ENCODE results near the gene SCIMP.
"Not testable (repeated sequence)": the region's sequence is repeated elsewhere in the genome, so short reads cannot be mapped to it uniquely, and the experiment has no call there.

DNA sequence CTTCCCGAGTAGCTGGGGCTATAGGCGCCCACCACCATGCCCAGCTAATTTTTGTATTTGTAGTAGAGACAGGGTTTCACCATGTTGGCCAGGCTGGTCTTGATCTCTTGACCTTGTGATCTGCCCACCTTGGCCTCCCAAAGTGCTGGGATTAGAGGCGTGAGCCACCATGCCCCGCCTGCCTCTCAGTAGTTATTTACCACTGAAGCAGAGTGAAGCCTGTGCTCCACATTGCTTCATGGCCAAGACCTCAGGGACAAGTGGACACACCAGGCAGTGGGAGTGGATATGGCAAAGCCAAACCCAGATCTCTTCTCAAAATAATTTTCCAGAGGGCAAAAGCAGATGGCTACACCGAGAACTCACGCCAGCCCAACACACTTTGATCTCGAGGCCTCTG lies 1.2 kb downstream of the SCIMP start:
- TF ChIP-seq, protein P1, sequence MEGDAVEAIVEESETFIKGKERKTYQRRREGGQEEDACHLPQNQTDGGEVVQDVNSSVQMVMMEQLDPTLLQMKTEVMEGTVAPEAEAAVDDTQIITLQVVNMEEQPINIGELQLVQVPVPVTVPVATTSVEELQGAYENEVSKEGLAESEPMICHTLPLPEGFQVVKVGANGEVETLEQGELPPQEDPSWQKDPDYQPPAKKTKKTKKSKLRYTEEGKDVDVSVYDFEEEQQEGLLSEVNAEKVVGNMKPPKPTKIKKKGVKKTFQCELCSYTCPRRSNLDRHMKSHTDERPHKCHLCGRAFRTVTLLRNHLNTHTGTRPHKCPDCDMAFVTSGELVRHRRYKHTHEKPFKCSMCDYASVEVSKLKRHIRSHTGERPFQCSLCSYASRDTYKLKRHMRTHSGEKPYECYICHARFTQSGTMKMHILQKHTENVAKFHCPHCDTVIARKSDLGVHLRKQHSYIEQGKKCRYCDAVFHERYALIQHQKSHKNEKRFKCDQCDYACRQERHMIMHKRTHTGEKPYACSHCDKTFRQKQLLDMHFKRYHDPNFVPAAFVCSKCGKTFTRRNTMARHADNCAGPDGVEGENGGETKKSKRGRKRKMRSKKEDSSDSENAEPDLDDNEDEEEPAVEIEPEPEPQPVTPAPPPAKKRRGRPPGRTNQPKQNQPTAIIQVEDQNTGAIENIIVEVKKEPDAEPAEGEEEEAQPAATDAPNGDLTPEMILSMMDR (IDR thresholded peaks at IDR 0.05), result not testable (repeated sequence)
- not testable (repeated sequence) for TF ChIP-seq POLR2A (IDR thresholded peaks at IDR 0.05)

Data from right lobe of liver (tissue), 4 donors.